HG03342 (cell line): ENCODE measurements around the gene CBS.
"Not testable (repeated sequence)": the region's sequence is repeated elsewhere in the genome, so short reads cannot be mapped to it uniquely, and the experiment has no call there.

Source experiments
- ATAC-seq: cut with Tn5 transposase; IDR thresholded peaks from one replicate; pipeline ENCODE4 v1.9.1; 2021; ENCODE audit warnings: mild to moderate bottlenecking, moderate library complexity; ENCODE audit not compliant: unreplicated experiment

The CBS gene

DNA sequence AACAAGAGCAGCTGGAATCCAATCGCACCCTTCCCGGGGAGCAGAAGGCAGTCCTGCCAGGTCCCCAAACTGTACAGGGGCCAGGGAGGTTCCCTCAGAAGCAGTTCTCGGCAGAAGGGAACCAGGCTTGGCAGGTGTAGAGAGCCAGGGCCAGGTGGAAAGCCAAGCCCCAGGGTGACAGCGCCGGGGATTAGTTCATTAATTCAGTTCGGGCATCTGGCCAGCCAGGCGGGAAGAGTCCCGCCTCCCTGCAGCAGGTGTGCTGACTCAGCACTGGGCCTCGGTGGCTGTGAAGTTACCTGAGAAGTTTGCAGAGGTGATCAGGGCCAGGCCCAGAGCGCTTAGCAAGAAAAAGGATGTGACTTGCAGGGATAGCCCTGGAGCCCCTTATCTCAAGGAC, 6.0 kb downstream of the CBS start:
- not testable (repeated sequence) for ATAC-seq

DNA sequence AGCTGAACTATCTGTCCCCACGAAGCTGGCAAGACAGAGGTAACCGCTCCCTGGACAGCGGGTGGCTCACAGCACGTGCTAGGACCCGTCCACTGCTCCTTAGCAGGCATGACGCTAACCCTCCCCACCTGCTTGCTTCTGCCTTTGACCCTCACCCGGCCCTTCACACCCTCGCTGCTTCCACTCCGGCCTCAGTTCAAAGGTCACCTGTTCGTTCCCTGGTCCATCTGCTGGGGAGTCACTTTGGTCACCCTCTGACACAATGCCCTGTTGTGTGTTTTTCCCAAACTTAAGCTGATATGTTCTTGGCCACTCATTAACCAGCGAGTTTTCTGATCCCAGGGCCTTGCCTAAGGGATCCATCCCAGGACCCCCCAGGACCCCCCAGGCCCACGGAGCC, 7.6 kb downstream of the CBS start:
- ATAC-seq: not testable (repeated sequence)

DNA sequence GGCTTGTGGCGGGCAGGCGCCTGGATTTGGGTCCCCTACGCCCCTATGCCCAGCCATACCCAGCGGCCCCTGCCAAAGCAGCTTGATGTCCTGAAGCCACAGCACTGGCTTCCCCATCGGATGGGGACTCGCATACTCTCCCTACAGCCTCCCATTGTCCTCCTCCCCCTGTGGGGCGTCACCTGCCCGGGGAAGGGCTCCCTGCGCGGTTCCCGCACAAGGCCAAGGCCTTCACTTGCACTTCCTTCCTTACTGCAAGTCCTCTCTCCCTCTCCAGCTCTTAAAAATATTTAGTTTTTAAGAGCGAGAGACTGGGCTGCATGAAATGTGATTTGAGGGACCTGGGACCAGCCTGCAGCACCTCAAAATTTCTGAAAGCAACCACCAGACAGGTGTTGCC, 8.9 kb downstream of the CBS start:
- not testable (repeated sequence) for ATAC-seq

DNA sequence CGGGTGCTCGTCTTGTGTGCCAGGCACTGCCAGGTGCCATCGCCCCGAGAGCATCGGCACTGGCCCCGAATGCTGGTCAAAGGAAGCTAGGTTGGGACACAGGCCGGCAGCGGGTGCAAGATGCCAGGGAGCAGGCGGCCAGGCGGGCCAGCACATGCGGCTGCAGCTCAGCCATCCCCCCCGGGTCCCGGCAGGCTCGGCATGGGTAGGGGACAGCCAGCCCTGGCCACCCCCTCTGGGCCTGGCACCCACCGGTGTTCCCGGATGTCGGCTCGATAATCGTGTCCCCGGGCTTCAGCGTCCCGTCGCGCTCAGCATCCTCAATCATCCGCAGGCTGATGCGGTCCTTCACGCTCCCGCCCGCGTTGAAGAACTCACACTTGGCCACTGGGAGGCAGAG, 9.6 kb downstream of the CBS start:
- ATAC-seq: not testable (repeated sequence)

DNA sequence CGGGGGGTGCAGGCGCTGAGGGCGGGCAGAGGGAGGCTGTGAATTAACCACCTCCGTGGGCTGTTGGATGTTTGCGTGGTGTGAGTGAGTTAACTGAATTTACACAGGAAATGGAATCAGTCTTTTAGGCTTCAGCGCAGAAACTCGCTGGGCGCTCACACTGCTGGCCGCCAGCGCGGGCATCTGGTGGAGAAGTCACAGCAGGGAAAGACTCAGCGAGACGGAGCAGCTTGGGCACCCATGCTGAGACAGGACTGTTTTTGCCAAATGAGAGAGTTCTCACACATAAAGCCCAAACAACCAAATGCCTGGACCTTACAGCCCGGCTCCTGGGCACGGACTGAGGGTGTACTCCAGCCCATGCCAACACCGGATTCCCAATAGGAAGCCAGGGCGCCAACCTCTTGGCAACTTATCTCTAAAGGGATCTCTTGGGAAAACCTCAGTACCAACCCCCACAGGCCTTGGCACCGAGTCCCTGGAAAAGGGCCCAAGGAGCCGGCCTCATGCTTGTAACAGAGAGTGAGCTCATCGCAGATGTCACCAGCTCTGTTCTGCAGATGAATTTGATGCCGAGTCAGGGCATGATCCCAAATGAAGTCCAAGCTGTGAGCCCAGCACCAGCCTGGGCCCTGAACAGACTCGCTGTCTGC, 11.2 kb downstream of the CBS start:
- not testable (repeated sequence) for ATAC-seq

DNA sequence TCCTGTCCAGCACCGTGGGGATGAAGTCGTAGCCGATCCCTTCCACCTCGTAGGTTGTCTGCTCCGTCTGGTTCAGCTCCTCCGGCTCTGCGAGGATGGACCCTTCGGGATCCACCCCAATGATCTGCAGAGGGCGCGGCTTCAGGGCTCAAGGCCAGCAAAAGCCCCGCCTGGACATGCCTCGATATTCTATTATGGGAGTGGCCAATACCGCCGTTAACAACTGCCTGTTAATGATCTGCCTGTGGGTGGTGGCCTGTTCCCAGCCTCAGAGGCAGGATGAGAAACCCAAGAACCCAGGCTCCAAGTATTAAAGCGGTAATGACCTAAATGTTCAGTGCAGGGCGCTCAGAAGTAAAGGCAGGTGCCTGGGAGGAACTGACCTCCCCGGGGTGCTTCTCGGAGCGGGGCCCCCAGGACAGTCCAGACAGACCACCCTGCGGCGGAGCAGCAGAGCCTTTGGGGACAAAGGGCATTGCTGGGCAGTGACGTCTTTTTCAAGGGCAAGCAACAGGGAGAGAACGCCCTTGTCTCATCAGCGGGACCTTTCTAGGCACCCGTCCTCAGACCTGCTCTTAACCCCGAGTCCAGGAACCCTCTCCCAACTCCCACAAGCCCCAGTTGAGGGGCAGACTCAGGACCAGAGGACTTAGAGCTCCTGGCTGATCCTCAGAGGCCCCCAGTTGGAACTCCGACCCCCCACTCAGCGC, 12.5 kb downstream of the CBS start:
- ATAC-seq: not testable (repeated sequence)

DNA sequence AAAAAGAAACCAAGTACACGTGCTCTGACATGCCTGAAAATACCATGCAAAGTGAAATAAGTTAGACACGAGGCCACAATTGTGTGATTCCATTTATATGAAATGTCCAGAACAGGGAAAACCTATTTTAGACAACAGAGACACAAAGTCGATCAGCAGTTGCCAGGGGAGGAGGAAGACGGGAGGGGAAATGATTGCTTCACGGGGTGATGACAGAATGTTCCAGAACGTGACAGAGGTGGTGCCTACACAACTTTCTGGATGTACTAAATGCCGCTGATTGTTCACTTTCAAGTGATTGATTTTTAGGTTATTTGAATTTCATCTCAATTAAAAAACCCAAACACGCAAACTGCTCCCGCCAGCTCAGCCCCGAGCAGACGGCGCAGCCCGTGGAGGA, 22.5 kb downstream of the CBS start:
- ATAC-seq: not testable (repeated sequence)

DNA sequence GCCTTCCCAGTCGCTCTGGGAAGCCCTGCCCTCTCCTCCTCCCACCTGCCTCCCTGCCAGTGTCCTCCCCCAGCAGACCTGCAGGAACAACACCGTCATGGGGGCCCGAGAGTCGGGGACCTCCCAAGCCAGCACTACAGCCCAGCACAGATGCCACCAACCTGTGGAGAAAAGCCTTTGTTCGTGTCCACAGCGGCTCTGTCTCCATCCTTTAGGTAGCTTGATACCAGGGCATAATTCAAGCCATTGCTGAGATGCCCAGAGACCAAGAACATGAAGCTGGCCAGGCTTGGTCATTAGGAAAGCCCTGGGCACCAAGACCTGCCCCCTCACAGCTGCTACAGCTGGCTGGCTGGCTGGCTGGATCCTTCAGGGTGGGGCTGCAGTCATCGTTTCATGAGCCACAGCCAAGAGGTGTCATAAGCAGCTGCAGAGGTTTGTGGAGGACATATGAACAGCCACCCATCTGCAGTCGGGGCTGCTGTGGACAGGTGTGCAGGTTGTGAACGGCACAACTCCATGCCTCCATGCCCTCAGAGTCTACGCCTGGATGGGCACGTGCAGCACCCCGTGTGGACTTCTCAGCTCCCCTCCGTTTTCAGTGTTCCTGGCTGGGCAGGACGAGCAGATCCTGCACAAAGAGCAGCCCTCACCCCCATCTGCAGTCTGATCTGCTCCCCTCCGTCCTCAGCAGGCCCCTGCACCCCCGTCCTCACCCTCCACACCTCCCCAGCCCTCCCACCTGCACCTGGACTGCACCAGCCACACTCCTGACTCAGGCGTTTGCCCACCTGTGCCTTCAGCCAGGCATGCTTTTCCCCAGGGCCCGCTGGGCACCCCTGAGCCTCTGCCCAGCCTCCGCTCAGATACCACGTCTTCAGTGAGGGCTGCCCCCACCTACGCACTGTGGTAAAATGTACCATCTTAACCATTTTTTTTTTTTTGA, 29.5 kb downstream of the CBS start:
- ATAC-seq: not testable (repeated sequence)

DNA sequence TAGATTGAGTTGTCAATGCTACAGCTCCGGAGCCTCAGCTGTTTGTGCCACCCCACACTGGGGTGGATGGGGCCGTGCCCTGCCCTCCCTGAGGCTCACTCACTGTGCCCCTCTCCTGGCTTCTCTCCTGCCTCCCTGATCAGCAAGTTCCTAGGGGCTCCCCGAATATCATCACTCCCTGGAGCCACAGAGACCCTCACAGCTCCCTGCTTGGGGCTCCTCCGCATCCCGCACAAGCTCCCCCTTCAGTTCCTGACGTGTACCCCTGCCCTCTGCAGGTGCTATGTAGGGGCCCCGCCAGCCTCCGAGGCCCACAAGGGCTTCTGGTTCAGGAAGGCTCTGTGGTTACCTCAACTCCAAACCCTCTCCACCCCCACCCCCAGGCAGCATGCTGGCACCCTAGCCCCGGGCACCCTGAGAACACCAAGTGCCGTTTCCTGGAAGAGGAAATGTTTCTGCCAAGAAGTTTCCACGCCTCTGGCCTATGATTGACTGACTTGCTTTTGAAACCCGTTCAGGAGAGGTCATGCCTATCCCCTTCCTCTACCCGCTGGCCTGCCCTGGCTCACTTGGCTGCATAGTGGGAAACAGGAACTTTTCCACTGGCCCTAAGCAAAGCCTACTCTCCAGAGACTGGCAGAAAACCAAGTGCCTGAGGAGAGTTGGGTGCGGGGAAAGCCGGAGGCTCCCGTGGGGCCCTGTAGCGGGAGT, 30.3 kb downstream of the CBS start:
- ATAC-seq: not testable (repeated sequence)

DNA sequence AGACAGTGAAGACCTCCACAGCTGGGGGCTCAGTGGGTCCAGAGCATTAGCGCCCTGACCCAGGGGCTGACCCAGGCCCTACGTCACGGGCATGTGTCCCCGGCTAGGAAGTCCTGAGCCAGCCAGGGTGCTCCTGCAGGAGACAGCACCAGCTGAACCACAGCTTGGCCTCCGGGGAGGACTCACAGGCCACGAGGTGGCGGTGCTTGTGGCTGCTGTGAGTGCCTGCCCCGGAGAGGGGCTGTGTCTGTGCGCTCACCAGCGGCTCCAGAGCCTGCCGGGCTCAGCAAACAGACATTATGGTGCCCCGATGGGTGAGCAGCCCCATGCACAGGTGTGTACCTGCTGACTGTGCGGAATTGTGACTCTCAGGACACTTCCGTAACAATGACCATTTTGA, 31.1 kb downstream of the CBS start:
- not testable (repeated sequence) for ATAC-seq

DNA sequence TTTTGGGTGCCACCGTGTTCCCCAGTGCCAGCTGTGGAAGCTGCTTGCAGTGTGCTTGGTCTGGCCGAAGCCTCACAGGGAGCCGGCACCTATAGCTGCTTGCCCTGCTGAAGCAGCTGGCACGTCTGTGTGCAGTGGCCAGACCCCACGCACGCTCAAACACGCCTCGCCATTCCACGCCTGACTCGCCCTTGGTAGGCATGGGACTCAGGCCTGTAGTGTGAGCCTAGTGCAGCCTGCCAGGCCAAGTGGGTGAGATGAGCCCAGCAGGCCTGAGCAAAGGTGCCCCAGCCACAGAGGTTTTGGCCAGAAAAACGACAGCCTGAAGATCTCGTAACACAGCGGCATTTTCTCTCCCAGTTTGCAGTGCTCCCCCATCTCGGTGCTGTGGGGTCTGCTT, 32.3 kb downstream of the CBS start:
- not testable (repeated sequence) for ATAC-seq

DNA sequence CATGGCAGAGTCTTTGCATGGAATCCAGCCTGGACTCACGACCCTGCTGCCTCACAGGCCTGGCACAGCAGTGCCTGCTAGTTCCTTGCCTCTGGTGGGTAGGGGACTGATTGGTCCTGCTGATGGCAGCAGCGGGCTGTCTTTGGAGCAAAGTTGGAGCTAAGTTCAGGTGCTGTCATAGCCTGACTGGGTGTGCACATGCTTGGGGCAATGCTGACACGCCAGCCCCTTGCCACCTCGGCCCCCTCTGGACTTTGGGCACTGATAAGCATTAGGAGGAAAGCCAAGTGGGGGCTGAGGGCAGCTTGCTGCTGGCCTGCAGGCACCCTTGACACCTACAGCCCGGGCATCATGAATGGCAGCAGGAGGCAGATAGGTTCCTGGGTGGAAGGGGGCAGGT, 33.5 kb downstream of the CBS start:
- ATAC-seq: not testable (repeated sequence)

DNA sequence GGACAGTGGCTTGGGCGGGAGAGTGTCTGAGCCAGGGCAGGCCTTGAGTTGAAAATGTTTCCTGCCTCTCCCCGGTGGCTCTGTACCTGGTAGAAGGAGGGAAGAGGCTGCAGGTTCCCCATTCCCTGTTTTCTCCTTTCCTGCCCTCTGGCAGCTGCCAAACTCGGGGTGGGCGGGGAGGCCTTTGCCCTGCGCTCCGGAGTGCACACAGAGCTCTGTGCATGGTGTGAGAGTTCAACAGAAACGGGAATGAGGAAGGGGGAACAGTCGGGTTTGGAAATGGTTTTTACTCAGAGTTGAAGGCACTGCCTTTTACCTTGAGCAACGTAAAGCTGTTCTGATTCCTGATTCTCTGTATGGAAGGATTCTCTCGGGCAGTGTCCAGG, 37.0 kb downstream of the CBS start:
- ATAC-seq: not testable (repeated sequence)

DNA sequence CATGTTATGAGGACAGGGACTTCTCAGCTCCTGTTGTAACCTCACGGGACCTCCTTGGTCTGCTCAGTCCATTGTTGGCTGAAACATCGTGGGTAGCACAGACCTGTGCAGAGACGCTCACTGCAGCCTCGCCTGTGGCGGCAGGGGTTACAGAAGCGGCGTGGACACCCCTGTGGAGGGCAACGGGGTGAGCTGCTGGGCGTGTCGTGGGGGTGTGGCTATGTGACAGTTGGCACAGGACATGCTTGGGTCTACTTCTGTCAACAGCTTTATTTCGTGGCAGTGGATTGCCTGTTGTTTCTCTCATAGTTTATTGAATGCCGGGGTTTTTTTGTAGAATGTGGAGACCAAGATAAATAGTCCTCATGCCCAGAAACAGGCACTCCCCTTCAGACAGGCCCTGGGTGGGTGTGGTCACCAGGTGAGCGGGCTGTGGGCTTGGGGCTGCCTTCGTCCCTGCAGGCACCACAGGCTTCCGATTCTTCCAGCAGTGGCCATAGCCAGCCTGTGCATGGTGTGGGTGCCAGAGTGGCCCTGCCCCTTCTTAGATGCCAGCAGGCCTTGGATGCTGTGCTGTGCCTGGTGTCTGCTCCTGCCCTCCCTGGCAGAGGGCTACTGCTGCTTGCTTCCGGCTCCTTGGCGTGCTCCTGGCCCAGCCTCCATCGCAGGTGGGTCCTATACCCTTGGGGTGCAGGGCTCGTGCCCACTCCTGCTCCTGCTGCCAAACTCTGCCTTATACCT, 37.5 kb downstream of the CBS start:
- not testable (repeated sequence) for ATAC-seq

DNA sequence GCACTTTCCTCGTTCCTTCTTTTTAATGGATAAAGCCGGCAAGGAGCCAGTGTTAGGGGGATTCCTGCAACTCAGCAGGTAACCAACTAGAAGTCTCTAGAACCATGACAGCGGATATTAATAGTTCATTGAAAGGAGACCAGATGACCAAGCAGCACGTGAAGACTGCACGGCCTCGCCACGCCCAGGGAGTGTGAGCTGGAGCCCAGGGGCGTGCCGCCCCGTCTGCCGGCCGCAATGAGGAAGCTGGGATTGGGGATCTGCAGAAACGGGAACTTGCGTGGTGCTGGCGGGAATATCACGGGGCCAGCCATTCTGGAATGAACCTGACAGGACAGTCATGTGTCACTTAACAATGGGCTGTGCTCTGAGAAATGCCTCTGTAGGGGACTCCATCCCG, 38.7 kb downstream of the CBS start:
- ATAC-seq: not testable (repeated sequence)

DNA sequence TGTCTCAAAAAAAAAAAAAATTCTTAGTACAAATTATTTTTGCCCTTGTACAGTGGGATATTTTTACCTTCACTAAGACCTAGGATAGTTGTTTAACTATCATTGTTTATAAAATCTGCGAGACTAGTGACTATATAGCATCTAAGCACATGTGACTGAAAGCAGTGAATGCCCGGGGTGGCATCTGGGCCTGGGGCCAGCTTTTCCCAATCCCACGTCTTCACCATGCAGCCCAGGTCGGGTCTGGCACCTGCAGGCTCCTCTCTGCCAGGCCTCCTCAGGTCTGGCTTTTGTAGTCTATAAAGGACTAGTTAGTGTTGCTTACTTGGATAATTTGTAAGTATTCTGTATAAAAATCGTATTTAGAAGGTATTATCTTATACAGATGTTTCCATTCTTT, 40.8 kb downstream of the CBS start:
- ATAC-seq: no peak

DNA sequence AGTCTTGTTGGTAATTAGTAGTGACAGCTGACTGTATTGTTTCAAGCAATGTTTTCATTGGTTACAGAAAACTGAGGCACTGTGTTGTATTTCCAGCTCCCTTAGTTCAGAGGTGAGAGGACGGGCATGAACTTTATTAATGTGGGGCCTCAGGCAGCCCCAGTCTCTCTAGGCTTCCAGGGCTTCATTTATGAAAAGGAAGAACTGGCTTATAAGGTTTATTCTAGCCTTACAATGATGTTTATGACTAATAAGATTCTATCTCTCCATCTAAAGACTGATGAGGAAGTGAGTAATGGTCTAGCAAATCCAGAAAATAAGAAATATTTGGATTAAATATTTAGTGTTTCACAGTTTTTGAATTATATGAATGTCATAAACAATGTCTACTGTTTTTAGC, 41.5 kb downstream of the CBS start:
- ATAC-seq: no peak

DNA sequence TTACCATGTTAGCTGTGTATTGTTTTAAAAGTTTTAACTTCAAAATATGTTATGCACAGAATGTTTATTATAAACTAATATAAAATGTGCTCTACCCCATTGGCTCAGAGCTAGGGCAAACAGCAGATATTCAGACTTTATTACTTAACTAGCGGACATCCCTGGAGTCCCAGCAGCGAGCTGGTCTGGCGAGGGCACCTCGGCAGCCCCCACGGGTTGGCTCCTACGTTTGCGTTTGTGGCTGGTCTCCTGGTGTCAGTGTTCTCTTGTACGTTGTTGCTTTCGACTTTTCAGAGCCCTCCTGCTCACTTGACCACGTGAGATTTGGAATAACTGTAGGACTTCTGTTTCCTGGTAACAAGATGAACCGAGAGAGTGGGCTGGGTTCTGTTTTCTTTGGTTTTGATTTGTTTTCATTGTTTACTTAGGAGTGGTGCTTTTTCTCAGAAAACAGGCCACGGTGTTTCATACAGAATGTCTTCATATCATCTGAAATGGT, 44.5 kb downstream of the CBS start:
- ATAC-seq: no peak

DNA sequence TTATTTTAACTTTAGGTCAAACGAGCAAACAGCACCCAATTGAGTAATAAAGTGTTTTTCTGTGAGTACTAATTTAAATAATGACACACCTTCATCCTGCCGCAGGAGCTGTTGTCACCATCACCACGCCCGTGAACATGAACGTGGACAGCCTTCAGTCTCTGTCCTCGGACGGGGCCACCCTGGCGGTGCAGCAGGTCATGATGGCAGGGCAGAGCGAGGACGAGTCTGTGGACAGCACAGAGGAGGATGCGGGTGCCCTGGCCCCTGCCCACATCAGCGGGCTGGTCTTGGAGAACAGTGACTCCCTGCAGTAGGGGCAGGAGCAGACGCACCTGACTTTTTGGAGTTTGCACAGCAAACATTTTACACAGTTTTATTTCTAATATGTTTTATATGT, 45.9 kb downstream of the CBS start:
- ATAC-seq: no peak
